Kidney (tissue), 14 donors: ENCODE data around the gene SOHLH2. TPM values are rescaled to one million over a fixed set of nuclear protein-coding genes. Genes with fewer than 3 reads are reported as not detected.

Experiments used
- DNase-seq, 5 donors: peaks; one replicate each; pipeline ENCODE4 v3.0.0-alpha.2; 2013 to 2020
- FAIRE-seq: peaks from 2 replicates; lab custom pipeline; 2012; peaks lifted over from hg19 to GRCh38; lab: Jason Lieb, UNC
- H3K27ac ChIP-seq, 2 donors: one replicate each; pipeline ENCODE4 v1.7.0; 2013; ENCODE audit warnings: low read depth in 2 of 2, low read length in 2 of 2, inconsistent platforms in 1 of 2
- H3K27me3 ChIP-seq: one replicate; pipeline ENCODE4 v1.7.1; 2013; ENCODE audit warnings: low read length, inconsistent platforms; ENCODE audit not compliant: control insufficient read depth, insufficient read depth
- H3K36me3 ChIP-seq, 3 donors: one replicate each; pipeline versions ENCODE4 v1.7.0 to v1.7.1; 2013; ENCODE audit warnings: low read length in 3 of 3, control low read depth in 1 of 3, inconsistent platforms in 1 of 3; ENCODE audit not compliant: insufficient read depth in 3 of 3, control insufficient read depth in 2 of 3
- H3K4me1 ChIP-seq, 3 donors: one replicate each; pipeline versions ENCODE4 v1.7.0 to v1.7.1; 2013; ENCODE audit warnings: low read length in 3 of 3, inconsistent platforms in 1 of 3, low read depth in 1 of 3; ENCODE audit not compliant: control insufficient read depth in 2 of 3, insufficient read depth in 2 of 3
- H3K4me3 ChIP-seq, 3 donors: one replicate each; pipeline versions ENCODE4 v1.7.0 to v1.8.1; 2013; ENCODE audit warnings: low read length in 3 of 3, control low read depth in 1 of 3, inconsistent platforms in 1 of 3
- H3K9ac ChIP-seq, 3 donors: one replicate each; pipeline versions ENCODE4 v1.7.0 to v1.7.1; 2013; ENCODE audit warnings: low read length in 3 of 3, control low read depth in 1 of 3, inconsistent platforms in 1 of 3
- H3K9me3 ChIP-seq, 3 donors: one replicate each; pipeline versions ENCODE4 v1.7.0 to v1.7.1; 2013; ENCODE audit warnings: low read length in 3 of 3, control low read depth in 1 of 3, inconsistent platforms in 1 of 3; ENCODE audit not compliant: control insufficient read depth in 2 of 3, insufficient read depth in 1 of 3
- intact Hi-C: fragments of 100-400 bp; cut with DNase I; formaldehyde crosslinking; loops from one replicate; pipeline ENCODE4 v1.11.1; 2022
- polyA plus RNA-seq: library from polyadenylated mRNA; stranded (reverse); fragments of 350-450 nt; fragmentation: Illumina TruSeq; extraction: RNeasy Lipid Tissue Mini Kit (QIAGEN cat#74804); gene quantifications from one replicate; pipeline ENCODE4 v1.2.3, GENCODE V29; 2014; ENCODE audit warnings: low read depth, low replicate concordance; ENCODE audit not compliant: insufficient read depth
- total RNA-seq: library from RNA; stranded (reverse); fragmentation: NEBNext Ultra II Directional; extraction: Animal tissue kit (Norgen Biotek cat#: 25700); gene quantifications from one replicate; pipeline ENCODE4 v1.2.1, GENCODE V29; 2021
- TF ChIP-seq, protein P1 (sequence below): IDR thresholded peaks from 3 replicates; pipeline ENCODE4 v1.5.1; 2012; ENCODE audit warnings: mild to moderate bottlenecking, moderate library complexity, borderline replicate concordance; ENCODE audit not compliant: insufficient read depth; ENCODE audit errors: extremely low read depth
- donor health status: control.
- donor health status: control.
- donor health status: control.
- donor health status: control.
- donor health status: control.
- donor health status: DM: yes; HTN: yes; CAD: no.
- donor health status: Normal renal cell carcinoma (clear cell type).

SOHLH2 gene
- total and polyA plus RNA-seq, 2 donors from 2014 or later = 0.17 to 0.54 TPM

DNA sequence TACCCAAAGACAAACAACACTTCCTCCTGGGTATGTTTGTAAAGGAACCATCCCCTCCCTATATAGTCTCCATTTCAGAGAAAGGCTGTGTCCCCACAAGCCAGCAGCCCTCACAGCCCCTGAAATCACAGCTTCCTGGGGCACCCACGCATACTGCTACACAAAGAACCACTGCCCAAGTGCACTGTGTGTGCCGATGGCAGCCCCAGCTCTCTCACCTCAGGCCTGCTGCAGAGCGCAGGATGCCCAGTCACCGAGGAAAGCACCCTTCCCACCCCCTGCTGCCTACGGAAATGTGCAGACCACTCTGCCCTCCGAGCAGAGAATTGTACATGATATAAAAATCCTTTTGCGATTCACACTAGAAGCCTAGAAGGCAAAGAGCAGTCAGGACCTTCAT, 39.4 kb downstream of the SOHLH2 start:
- Histone ChIP-seq H3K27me3 (no peaks in the 10 kb centered on the region), H3K4me1 (no peaks in the 10 kb centered on the region), H3K9me3 (no peaks in the 10 kb centered on the region), H3K4me3 (no peak overlapping the region), H3K36me3 (no peaks in the 10 kb centered on the region), H3K27ac (no peak overlapping the region), H3K9ac (no peak overlapping the region)
- no peak for DNase-seq
- FAIRE-seq = no peak
- TF ChIP-seq, protein P1, sequence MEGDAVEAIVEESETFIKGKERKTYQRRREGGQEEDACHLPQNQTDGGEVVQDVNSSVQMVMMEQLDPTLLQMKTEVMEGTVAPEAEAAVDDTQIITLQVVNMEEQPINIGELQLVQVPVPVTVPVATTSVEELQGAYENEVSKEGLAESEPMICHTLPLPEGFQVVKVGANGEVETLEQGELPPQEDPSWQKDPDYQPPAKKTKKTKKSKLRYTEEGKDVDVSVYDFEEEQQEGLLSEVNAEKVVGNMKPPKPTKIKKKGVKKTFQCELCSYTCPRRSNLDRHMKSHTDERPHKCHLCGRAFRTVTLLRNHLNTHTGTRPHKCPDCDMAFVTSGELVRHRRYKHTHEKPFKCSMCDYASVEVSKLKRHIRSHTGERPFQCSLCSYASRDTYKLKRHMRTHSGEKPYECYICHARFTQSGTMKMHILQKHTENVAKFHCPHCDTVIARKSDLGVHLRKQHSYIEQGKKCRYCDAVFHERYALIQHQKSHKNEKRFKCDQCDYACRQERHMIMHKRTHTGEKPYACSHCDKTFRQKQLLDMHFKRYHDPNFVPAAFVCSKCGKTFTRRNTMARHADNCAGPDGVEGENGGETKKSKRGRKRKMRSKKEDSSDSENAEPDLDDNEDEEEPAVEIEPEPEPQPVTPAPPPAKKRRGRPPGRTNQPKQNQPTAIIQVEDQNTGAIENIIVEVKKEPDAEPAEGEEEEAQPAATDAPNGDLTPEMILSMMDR = no peak
- intact Hi-C loops = no loop called here

- no peaks in the 10 kb centered on the region for H3K4me1 ChIP-seq
- H3K9me3 ChIP-seq = no peaks in the 10 kb centered on the region
- intact Hi-C loops = no loop called here
- no peaks in the 10 kb centered on the region for H3K36me3 ChIP-seq
- no peak overlapping the region for H3K27ac ChIP-seq
- H3K9ac ChIP-seq = no peak overlapping the region
- TF ChIP-seq, protein P1 = no peak
- H3K27me3 ChIP-seq = no peaks in the 10 kb centered on the region
- no peak overlapping the region for H3K4me3 ChIP-seq
- DNase-seq (no peak), FAIRE-seq (no peak)
Measured at GRCh38 chr13:36173571-36174322, 40.6 kb downstream of the SOHLH2 start.

DNA sequence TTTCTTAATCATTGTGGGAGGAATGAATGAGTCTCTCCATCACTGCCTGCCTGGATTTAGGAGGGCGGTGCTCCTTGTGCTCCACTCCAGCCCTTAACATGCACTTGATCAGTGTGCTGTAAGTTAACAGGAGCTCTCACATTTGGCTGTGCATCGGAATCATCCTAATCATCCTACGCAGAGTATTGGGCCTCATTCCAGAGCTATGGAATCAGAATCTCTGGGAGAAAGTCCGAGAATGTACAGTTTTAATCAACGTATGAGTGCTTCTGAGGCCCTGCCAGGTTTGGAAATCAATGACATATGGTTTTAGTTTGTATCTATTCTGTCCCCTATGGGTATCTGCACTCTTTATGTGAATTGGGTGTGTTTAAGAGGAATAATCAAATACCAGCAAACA, 48.3 kb downstream of the SOHLH2 start:
- Histone ChIP-seq H3K27ac (no peak overlapping the region), H3K9me3 (no peaks in the 10 kb centered on the region), H3K27me3 (no peaks in the 10 kb centered on the region), H3K4me1 (no peaks in the 10 kb centered on the region), H3K9ac (no peak overlapping the region), H3K4me3 (no peak overlapping the region), H3K36me3 (no peaks in the 10 kb centered on the region)
- FAIRE-seq (no peak), DNase-seq (no peak)
- TF ChIP-seq, protein P1 = no peak
- intact Hi-C loops = no loop called here
